Breast epithelium (tissue), 3 donors: ENCODE data around the gene ARHGAP45.

Experiments used
- CTCF ChIP-seq, 3 donors: fragments of 450-650 bp; IDR thresholded peaks; one replicate each; pipeline ENCODE4 v1.5.1; 2016 to 2017; ENCODE audit warnings: antibody characterized with exemption in 3 of 3, mild to moderate bottlenecking in 3 of 3, moderate library complexity in 3 of 3
- POLR2A ChIP-seq: fragments of 450-650 bp; IDR thresholded peaks from one replicate; pipeline ENCODE4 v1.6.1; 2016; ENCODE audit warnings: antibody characterized with exemption, mild to moderate bottlenecking, moderate library complexity
- POLR2AphosphoS5 ChIP-seq, 3 donors: sonication (generic); formaldehyde crosslinking; IDR thresholded peaks; one replicate each; pipeline ENCODE4 v1.6.1; 2017; ENCODE audit warnings: antibody characterized with exemption in 3 of 3

- TF ChIP-seq POLR2AphosphoS5 (IDR thresholded peaks at IDR 0.05) (no peak), CTCF (IDR thresholded peaks at IDR 0.05) (no peak), POLR2A (no peak)
Measured at GRCh38 chr19:1055886-1056620, 10.9 kb upstream of the ARHGAP45 start.
